GM18508 (cell line): ENCODE data around the gene CRISP3.
"Not testable (repeated sequence)": the region's sequence is repeated elsewhere in the genome, so short reads cannot be mapped to it uniquely, and the experiment has no call there.

Source experiments
- ATAC-seq: cut with Tn5 transposase; IDR thresholded peaks from one replicate; pipeline ENCODE4 v1.9.1; 2021; ENCODE audit warnings: moderate number of reproducible peaks; ENCODE audit not compliant: insufficient read depth, unreplicated experiment

Gene CRISP3, protein sequence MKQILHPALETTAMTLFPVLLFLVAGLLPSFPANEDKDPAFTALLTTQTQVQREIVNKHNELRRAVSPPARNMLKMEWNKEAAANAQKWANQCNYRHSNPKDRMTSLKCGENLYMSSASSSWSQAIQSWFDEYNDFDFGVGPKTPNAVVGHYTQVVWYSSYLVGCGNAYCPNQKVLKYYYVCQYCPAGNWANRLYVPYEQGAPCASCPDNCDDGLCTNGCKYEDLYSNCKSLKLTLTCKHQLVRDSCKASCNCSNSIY

DNA sequence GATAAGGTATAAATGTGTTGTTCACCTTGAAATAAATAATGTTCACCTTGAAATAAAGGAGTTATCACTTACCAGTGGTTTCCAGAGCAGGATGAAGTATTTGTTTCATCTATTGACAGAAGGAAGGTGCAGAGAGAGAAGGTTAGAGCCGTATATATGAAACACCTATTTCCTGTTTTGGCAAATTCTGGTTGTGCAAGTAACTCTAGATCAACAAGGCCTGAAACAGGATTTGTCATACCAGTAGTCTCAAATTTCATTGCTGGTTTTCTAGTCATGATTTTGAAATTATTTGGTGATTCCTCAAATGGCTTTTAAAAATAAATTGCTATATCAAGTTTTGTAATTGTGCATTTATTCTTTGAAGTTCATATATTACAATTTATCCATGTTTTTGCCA is at the start of gene CRISP3:
Gene CRISP3, minus strand, starts transcription at position 130 of the 400 bp plus-strand sequence. Its CDS starts 21 bp downstream, at position 109.
- no peak for ATAC-seq

DNA sequence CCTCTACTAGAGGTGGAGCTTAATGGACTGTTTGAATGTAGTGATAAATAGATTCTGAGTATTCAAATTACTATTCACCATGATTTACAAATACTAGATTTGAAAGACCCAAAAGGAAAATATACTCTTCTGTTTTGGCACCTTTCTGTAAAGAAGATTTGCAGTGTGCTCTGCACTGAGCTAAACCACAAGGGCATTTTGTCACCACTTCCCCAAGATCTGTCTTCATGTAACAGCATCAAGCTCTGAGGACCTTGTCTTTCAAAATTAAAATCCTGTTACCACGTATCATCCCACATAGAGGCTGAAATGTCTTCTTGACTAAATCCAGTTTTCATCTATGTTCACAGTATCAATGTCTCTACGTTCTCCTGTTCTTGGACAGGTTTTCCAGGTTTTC is 46.2 kb upstream of the CRISP3 start:
- no peak for ATAC-seq

DNA sequence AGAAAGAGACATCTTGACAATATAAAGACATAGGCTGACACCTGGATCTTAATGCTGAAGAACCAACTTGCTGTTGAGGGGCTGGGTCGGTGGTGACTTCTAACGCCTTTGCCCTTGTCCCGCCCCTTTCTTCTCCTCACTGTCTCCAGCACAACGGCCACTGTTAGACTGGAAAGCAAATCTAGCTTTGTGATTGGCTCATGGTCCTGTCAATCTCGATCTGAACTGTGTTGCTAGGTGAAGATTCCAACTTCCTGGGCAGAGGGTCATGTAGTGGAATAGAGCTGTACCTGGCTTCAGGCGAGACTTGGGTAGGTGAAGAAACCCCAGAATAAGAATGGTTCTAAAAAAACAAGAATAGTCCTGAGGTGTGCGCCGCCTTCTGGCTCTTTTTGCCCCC is 43.0 kb upstream of the CRISP3 start, which contains the start of gene PGK2:
Gene PGK2, minus strand, starts transcription at position 110 of the 400 bp plus-strand sequence. Its CDS starts 98 bp downstream, at position 12.
- no peak for ATAC-seq

DNA sequence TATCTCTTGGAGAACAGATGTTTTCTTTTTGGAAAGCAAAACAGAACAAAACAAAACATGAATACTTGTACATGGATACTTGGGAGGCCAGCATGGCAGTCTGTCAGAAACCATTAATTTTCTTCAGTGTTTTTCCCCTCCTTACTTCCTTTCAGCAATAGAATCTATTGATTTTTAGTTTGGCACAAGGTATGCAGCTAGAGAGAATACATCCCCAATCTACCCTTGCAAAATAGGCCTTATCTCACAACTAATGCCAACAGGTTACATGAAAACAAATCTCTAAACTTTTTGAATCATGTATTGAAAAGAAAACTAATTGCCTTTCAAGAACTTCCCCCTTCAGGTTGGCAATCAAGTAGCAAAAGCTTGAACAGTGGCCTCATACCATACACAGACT is 40.1 kb upstream of the CRISP3 start:
- no peak for ATAC-seq

DNA sequence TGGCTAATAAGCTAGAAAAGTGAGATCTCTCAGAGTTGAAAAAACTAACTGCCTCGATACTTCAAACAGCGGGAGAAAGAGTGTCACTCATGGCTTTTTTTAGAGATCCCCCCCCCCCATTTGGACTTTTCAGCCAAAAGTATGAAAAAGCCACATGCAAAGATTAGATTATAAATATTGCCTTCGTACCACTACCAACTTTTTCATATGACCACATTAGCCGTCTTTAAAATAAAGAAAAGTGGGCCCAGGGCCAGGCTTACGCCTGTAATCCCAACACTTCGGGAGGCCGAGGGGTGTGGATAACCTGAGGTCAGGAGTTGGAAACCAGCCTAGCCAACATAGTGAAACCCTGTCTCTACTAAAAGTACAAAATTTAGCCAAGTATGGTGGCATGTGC is 38.5 kb upstream of the CRISP3 start:
- no peak for ATAC-seq

DNA sequence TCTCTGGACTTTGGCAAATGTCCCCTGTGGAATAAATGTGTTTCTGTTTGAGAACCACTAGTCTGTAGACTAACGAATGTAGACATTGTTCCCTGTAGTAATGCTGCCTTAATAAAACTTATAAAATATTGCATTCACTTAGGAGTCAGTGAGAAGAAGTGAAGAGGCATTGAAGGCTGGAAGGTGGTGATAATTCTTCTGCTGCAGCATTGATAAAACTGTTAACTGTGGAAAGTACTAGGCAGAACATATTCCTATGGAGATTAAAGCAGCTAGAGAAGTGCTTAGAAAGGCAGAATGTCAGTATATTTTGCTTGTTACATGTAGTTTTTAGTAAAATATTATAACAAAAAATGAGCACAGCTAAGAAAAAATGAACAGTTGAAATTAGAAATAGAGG is 38.1 kb upstream of the CRISP3 start:
- no peak for ATAC-seq

DNA sequence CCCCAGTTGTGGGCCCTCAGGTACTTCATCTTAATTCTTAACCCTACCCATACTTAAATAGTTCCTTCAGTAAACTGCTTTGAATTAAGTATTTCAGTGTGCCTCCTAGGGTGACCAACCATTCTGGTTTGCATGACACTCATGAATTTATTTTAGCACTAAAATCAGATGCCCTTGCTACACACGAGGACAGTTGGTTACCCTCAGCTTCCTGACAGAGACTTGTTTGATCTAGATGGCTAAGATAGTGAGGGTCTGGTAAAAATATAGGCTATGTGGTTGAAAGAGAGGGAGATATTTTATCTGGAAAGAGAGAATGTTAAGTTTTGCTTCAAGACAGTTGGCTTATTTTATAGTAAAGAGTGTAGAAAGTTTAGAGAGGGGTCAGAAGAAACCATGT is 32.3 kb upstream of the CRISP3 start:
- ATAC-seq, result no peak

DNA sequence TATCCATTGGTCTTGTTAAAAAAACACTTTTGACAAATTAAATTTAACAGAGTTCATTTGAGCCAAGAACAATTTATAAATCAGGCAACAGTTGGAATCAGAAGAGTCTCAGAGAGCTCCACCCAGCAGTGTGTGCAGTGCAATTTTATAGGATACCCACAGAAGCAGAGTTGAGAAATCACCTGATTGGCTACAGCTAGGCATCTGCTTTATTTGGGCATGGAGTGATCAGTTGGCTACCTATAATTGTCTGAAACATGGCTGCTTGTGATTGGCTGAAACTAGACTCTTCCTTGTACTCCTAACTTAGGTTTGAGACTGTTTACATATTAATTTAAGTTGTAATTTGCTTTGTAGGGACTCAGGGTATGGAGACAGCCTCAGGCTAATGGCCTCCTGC is 30.9 kb upstream of the CRISP3 start:
- ATAC-seq, result no peak

DNA sequence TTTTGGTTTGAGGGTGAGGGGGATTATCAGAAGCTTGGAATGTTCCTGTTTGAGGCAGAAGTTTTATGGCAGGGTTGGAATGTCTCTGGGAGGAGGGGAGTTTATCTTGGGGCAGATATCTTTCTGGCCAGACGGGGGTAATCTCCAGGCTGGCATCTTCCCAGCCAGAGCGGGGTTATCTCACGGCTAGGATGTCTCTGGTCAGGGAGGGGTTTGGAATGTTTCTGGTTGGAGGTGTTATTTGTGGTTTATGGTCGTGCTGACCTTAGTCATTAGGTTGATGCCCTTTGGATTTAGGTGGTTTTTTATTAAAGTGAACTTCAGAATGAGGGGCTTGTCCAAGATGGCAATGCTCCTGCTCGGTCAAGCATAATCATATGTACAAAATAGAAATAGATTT is 28.1 kb upstream of the CRISP3 start:
- no peak for ATAC-seq

DNA sequence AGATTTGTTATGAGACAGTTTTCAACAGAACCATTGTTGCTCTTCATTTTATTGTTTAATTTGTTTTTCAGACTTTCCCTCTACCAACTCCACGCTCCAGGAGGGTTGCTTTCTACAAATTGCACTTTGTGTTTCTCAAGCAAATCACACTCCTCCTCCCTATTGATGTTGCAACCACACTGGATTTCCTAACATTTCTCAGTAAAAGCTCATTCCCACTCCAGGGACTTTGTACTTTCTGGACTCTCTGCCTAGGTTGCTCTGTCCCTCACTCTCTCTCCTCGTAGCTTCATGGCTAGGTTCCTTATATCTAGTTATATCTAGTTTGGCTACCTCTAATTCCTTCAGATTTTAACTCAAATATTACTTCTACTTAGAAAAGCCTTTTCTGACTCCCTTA is 22.6 kb upstream of the CRISP3 start:
- ATAC-seq, result no peak

DNA sequence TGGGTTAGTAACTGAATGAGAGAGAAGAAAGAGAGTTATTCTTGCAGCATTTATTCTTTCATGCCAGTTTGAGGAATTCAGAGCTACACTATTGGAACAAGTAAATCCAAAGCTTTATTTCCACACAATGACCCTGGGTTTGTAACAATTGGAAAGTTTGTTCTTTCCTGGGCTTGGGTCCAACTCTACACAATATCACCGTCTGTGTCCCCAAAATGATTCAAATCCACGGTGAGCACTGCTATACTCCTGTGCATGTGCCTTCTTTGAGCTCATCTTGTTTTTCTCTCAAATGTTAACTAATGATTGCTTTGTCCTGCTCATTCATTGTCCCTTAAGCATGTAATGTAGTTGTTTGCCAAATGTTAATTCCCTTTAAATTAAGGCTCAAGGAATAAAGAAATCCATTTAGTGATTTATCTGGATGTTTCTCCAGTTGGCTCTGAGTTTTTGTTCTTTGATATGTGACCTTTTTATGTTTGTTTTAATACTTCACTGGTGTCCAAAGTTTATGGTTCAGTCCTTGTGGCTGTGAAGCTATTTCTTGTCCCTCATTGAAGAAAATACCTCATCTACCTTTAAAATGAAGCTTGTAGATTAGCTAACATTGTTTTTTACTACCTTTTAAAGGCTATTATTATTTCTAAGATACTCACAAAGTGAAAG is 20.5 kb upstream of the CRISP3 start:
- no peak for ATAC-seq

DNA sequence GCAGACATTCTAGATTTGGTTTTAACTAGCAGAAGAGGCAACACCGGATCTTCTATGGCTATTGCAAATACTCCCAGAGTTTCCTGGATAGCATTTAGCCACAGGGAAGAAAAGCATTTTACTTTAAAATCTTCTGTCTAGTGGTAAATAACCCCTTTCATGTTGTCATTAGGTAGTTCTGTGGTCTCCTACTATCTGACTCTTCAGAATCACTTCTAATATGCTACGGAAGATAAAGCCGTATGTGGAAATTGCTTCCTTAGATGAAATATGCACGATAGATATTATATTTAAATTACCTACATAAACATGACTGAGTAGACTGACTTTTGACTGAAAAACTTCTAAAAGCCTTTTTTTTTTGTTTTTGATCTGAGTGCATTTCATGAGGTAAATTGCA is 759 bp downstream of the CRISP3 start:
- ATAC-seq, result no peak

DNA sequence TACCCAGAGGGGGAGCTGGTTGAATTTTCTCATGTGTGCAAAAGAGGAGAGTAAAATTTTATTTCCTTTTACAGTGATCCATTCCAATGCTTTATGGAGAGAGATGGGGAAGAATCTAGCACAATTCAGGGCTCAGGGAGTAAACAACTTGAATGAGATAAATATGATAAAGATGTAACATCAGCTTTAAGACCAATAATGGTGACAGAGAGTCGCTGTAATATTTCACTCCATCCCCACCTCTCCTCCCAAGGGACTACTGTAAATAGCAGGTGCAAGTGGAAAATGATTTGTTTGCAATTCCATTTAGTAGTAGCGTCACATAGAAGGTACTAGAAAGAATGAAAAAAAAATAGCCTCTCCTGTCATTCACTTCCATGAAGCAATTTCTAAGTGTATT is 4.8 kb downstream of the CRISP3 start:
- no peak for ATAC-seq

DNA sequence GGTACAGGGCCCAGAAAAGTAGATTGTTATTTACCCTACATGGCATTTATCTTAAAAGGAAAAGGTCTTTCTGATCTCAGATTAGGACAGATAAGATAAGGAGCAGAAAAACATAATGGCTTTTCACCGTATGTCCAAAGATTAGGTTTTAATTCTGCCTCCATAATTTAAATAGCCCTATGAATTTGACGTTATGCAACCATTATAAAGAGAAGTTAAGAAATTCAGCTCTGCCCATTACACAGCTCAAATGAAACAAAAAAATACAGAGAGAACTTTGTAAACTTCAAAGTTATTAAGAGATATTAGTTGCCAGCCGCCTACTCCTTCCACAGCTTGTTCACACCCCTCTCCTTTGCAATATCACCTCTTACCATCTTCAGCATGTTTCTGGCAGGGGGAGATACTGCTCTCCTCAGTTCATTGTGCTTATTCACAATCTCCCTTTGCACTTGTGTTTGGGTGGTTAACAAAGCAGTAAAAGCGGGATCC is 8.1 kb downstream of the CRISP3 start:
- ATAC-seq, result no peak

DNA sequence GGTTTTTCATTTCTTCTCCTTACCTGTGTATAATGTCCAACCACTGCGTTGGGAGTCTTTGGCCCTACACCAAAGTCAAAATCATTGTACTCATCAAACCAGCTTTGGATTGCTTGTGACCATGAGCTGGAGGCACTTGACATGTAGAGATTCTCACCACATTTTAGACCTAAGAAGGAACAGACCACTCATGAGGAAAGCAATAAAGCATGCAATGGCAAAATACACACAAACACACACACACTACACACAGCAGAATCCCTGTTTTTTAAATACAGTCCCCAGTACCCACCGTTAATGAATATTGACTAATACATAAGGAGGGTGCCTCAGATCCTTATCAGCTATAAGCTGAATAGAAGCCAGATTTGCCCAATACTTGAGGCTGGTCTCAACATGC is 10.5 kb downstream of the CRISP3 start:
- no peak for ATAC-seq

DNA sequence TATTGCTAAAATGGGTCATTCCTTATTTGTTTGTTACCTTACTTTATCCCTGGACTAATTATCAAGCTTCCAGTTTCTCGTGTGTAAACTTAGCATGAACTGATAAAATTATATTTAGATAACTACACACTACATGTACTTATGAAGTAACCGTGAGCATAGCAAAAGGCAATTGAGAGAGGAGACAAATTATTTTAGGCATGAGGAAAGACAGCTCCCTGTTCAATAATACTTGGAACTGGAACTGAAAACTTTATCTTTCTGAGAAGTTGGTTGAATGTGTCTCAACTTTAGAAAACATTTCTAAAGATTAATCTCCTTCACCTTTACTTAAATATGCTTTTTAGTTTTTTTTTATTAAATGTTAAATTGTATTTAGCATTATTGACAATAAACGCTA is 11.4 kb downstream of the CRISP3 start:
- no peak for ATAC-seq

DNA sequence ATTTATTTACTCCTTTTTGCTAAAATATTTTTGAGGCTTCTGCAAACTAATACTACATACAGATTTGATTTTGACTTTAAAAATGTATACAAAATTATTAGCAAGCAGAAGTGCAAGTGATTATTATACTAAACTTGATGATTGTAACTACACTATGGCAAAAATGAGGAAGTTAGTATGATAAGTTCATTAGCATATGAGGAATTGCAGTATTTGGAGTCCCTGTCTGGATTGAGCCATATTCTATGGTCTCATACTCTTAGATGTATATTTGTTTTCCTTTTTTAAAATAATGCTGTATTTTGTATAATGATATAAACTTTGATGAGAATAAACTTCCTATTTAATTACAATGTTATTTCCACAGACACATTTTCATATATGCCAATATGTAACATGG is 13.9 kb downstream of the CRISP3 start:
- ATAC-seq, result no peak

DNA sequence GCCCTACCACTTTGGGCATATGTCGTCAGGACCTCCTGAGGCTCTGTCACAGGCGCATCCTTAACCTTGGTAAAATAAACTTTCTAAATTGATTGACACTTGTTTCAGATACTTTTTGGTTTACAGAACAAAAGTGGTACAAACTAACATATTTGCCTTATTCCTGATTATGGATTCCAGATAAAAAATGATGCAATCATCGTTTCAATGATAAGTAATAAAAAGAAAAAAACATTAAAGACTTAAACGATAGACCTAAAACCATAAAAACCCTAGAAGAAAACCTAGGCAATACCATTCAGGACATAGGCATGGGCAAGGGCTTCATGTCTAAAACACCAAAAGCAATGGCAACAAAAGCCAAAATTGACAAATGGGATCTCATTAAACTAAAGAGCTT is 20.3 kb downstream of the CRISP3 start:
- not testable (repeated sequence) for ATAC-seq

DNA sequence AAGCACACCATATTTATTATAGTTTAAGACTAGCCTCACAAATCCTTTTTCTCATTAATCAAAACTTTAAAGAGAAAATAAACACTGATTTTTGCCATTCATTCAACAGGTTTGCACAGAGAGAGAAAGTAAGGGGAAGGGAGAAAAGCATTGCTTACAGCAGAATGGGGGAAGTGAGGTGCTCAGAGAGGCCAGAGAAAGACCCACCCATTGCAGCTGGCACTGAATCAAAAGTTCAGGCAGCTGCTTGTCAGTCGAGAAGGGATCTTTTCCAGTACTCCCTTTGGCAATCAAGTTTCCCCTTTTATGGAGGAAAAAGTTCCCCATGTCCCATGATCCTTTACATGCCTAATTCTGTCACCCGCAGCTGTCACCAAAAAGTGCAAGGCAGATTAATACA is 22.9 kb downstream of the CRISP3 start:
- no peak for ATAC-seq

DNA sequence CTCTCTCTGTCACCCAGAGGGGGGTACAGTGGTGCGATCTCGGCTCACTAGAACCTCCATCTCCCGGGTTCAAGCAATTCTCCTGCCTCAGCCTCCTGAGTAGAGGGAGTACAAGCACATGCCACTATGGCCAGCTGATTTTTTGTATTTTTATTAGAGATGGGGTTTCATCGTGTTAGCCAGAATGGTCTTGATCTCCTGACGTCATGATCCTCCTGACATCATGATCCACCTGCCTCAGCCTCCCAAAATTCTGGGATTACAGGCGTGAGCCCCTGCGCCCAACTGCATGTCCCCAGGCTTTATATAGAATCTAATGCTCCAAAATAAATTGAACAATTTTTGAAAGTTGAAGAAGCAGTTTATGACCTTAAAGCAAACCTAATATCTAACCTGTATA is 23.8 kb downstream of the CRISP3 start:
- ATAC-seq, result no peak

DNA sequence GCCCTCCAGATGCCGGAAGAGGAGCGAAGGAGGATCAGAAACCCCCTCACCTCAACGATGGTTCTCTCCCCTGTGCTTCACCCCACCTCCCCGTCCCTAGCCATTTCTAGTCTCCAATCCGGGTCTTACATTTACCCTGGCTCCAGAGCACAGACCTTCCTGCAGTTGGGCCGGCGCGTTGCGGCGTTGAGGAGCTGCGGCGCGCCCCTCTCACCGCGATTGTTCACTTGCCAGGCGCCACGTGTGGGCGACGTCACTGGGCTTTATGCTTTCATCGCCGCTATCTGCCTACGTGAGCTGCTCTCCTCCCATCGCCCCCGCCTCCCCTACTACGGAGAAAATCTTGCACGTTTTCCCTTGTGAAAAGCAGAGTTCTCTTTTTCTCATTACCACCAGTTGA is 30.8 kb downstream of the CRISP3 start, which contains the start of gene CRISP2:
Gene CRISP2, minus strand, starts transcription at position 198 of the 400 bp plus-strand sequence. CDS start 4,347 bp downstream, outside the sequence.
- no peak for ATAC-seq

DNA sequence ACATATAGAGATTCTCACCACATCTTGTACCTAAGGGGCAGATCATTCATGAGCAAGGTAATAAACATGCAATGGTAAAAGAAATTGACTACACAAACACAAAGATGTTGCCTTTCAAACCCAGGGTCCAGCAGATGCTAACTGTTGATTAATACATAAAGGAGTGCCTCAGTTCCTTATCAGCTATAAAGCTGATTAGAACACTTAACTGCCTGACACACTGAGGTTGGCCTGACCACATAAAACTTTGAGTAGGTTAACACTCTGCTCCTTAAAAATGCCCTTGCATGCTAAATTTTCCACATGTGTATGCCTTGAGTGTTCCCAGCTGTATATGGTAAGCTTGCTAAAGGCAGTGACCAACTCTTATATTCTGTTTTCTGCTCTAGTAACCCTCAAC is 45.7 kb downstream of the CRISP3 start:
- ATAC-seq, result no peak
